K562 (cell line): ENCODE measurements around the gene PREX1. TPM values are rescaled to one million over a fixed set of nuclear protein-coding genes. Genes with fewer than 3 reads are reported as not detected.
A peak's percentile ranks its signal among the peaks of the same experiment; 100 is the strongest.

Experiments used
- ATF1 ChIP-seq, 2 experiments: fragments of 450-650 bp in 1 of 2; IDR thresholded peaks; 2 replicates each; pipeline ENCODE4 v1.6.1; 2016; ENCODE audit warnings: missing compliant biosample characterization in 1 of 2, missing genetic modification characterization in 1 of 2
- ATF7 ChIP-seq: fragments of 450-650 bp; IDR thresholded peaks from 2 replicates; pipeline ENCODE4 v1.7.1; 2014; ENCODE audit warnings: mild to moderate bottlenecking, moderate library complexity
- BRD4 ChIP-seq: fragments of 200-600 bp; sonication (generic); IDR thresholded peaks from 2 replicates; pipeline ENCODE4 v1.6.1; 2017; ENCODE audit warnings: inconsistent platforms
- DNMT1 ChIP-seq: fragments of 450-650 bp; IDR thresholded peaks from 2 replicates; pipeline ENCODE4 v1.6.1; 2016; ENCODE audit warnings: antibody characterized with exemption, mild to moderate bottlenecking
- E2F4 ChIP-seq: sonication (generic); formaldehyde crosslinking; IDR thresholded peaks from 2 replicates; pipeline ENCODE4 v1.8.0; 2022; ENCODE audit warnings: mild to moderate bottlenecking, low read depth, missing genetic modification reagents
- ETS2 ChIP-seq: IDR thresholded peaks from 2 replicates; pipeline ENCODE4 v1.6.1; 2016; ENCODE audit warnings: borderline replicate concordance, missing genetic modification characterization, mild to moderate bottlenecking, moderate library complexity, missing compliant biosample characterization; ENCODE audit not compliant: poor library complexity, severe bottlenecking
- FOSL1 ChIP-seq: fragments of 200-800 bp; sonication (Bioruptor generic); conservative IDR thresholded peaks from 2 replicates; pipeline ENCODE4 v1.6.1; 2016; ENCODE audit warnings: missing genetic modification characterization, missing compliant biosample characterization
- HINFP ChIP-seq: fragments of 450-650 bp; conservative IDR thresholded peaks from 2 replicates; pipeline ENCODE4 v1.6.1; 2016; ENCODE audit warnings: missing genetic modification characterization, low read depth, mild to moderate bottlenecking, control low read depth, missing compliant biosample characterization
- NCOA2 ChIP-seq, 2 experiments: fragments of 450-650 bp; IDR thresholded peaks; 2 replicates each; pipeline ENCODE4 v1.6.1; 2018; ENCODE audit warnings: mild to moderate bottlenecking in 2 of 2, moderate library complexity in 1 of 2; ENCODE audit not compliant: partially characterized antibody in 2 of 2
- POLR2H ChIP-seq: IDR thresholded peaks from 2 replicates; pipeline ENCODE4 v1.6.1; 2016; ENCODE audit warnings: missing genetic modification characterization, low read depth, mild to moderate bottlenecking, control low read depth, missing compliant biosample characterization, moderate library complexity
- PYGO2 ChIP-seq: fragments of 450-650 bp; IDR thresholded peaks from 2 replicates; pipeline ENCODE4 v1.6.1; 2016; ENCODE audit warnings: mild to moderate bottlenecking, missing genetic modification characterization, moderate library complexity, missing compliant biosample characterization
- SIN3A ChIP-seq, 2 experiments: fragments of 150-350 bp in 1 of 2; IDR thresholded peaks; 2 replicates each; pipeline ENCODE4 v1.6.1; 2011 to 2016; ENCODE audit warnings: borderline replicate concordance in 2 of 2, low read depth in 2 of 2, low read length in 2 of 2, mild to moderate bottlenecking in 2 of 2, moderate library complexity in 2 of 2; ENCODE audit not compliant: control insufficient read depth in 1 of 2
- SMARCC2 ChIP-seq: fragments of 450-650 bp; IDR thresholded peaks from 2 replicates; pipeline ENCODE4 v1.6.1; 2017; ENCODE audit warnings: antibody characterized with exemption, moderate library complexity, mild to moderate bottlenecking, low read depth
- SP1 ChIP-seq: sonication (generic); formaldehyde crosslinking; IDR thresholded peaks from 2 replicates; pipeline ENCODE4 v1.8.1; 2022; ENCODE audit warnings: mild to moderate bottlenecking, missing genetic modification reagents
- ZNF23 ChIP-seq: fragments of 250-450 bp; sonication (Bioruptor Pico); IDR thresholded peaks from 2 replicates; pipeline ENCODE4 v1.4.0; 2020; ENCODE audit warnings: mild to moderate bottlenecking
- ZNF507 ChIP-seq: conservative IDR thresholded peaks from 2 replicates; pipeline ENCODE4 v1.6.1; 2017; ENCODE audit warnings: missing genetic modification characterization, missing compliant biosample characterization
- ZNF592 ChIP-seq: fragments of 450-650 bp; IDR thresholded peaks from 2 replicates; pipeline ENCODE4 v1.6.1; 2017; ENCODE audit warnings: antibody characterized with exemption, mild to moderate bottlenecking
- ZNF79 ChIP-seq: fragments of 250-450 bp; sonication (Bioruptor Pico); IDR thresholded peaks from 2 replicates; pipeline ENCODE4 v1.4.0; 2020; ENCODE audit warnings: low read depth, mild to moderate bottlenecking, moderate library complexity
- polyA plus RNA-seq, 8 experiments: library from polyadenylated mRNA; depleted of rRNA in 4 of 8; stranded (reverse) in 5 of 8; unstranded in 3 of 8; fragments of >200 nt; fragmentation: Nextera tagmentation in 2 of 8; fragmentation: Illumina TruSeq in 1 of 8; extraction: Ambion mirVana in 2 of 8; extraction: Trizol in 1 of 8; gene quantifications; 2 replicates each; pipeline versions ENCODE4 v1.2.1 to v1.2.3, GENCODE V29; 2011 to 2014; ENCODE audit warnings: inconsistent platforms in 1 of 8, missing spikeins in 1 of 8
- total RNA-seq, 7 experiments: library from RNA; depleted of rRNA in 6 of 7; stranded (reverse); fragments of >200 nt in 6 of 7; fragmentation: Illumina TruSeq in 2 of 7; extraction: Trizol in 2 of 7; gene quantifications; 2 replicates each; pipeline versions ENCODE4 v1.2.1 to v1.2.3, GENCODE V29; 2011 to 2021; ENCODE audit warnings: low replicate concordance in 1 of 7

The PREX1 gene
- total and polyA plus RNA-seq, 9 of the 15 experiments (the other 6 are each of a cell fraction or from before 2014, with no cell fraction given): 0.37 to 10.4 (median 4.8) TPM

- TF ChIP-seq ZNF592 (no peak), SP1 (no peak), E2F4 (no peak), ZNF507 (tag) (no peak), ZNF79 (CRISPR knock-in tag) (no peak), HINFP (tag) (no peak), FOSL1 (tag) (0 out of 2 replicates have a peak, but pooled peaks have one; percentile 31), ATF1 (CRISPR knock-in tag; IDR thresholded peaks at IDR 0.05) (no peak), ATF1 (tag; IDR thresholded peaks at IDR 0.05) (no peak; the same call in 1 of the 2 replicates), POLR2H (tag) (no peak), SMARCC2 (no peak), NCOA2 (IDR thresholded peaks at IDR 0.05; ENCODE audit: partially characterized antibody in 2 of 2) (no peak), ETS2 (tag) (no peak), ATF7 (peak; percentile 33; the same call in 1 of the 2 replicates), DNMT1 (no peak), SIN3A (IDR thresholded peaks at IDR 0.05; ENCODE audit: borderline replicate concordance in 2 of 2, control insufficient read depth in 1 of 2, low read depth in 2 of 2, low read length in 2 of 2) (no peak), BRD4 (no peak), ZNF23 (CRISPR knock-in tag) (no peak), PYGO2 (tag) (no peak)
These were observed 56.3 kb downstream of the PREX1 start (continued) for GRCh38 chr20:48771542-48771941.
